ENCODE data around the gene PDE4DIP. TPM values are rescaled to one million over a fixed set of nuclear protein-coding genes. Genes with fewer than 3 reads are reported as not detected.
A peak's percentile ranks its signal among the peaks of the same experiment; 100 is the strongest.
"Not testable (repeated sequence)": the region's sequence is repeated elsewhere in the genome, so short reads cannot be mapped to it uniquely, and the experiment has no call there.

The PDE4DIP gene
- total RNA-seq = 100 to 1,000 TPM; 170 to 293 (median 218) TPM

DNA sequence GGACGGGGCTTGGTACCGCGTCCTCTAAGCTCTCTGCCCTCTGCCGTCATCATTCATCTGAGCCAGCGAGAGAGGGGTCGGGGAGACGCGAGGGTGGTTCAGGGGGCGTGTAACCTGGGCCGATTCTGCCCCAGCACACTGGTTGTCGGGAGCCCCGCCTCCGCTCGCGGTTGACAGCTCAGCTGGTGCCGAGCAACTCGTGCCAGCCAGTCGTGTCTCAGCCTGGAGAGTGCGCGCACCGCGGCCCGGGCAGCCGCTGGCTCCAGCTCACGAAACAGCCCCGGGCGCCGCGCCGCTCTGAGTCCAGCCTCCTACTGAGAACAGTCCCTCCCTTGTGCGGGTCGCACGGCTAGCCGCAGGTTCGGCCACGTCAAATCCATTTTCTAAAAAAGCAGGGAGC lies at the start of gene PDE4DIP:
Gene PDE4DIP (plus strand): TSS at position 209 of the 400 bp plus-strand sequence. CDS start 347 bp downstream, outside the sequence.
- H3K27ac ChIP-seq, H3K9me3 ChIP-seq, H3K27me3 ChIP-seq, H3K4me1 ChIP-seq, H3K36me3 ChIP-seq: not testable (repeated sequence)
- peak within 1 kb of the TSS in 1 of 2 donors; percentile 27 for H3K4me3 ChIP-seq
- peak; percentile 86 for ATAC-seq
- WGBS, 2 donors (ENCODE audit: low coverage in 1 of 2) = no CpG with 5 or more reads among the region's 36 CpGs

- H3K27me3 ChIP-seq, H3K4me3 ChIP-seq, H3K4me1 ChIP-seq, H3K9me3 ChIP-seq, H3K27ac ChIP-seq, H3K36me3 ChIP-seq: not testable (repeated sequence)
- no CpG with 5 or more reads among the region's 50 CpGs for whole genome bisulfite sequencing, 2 donors (ENCODE audit: low coverage in 1 of 2)
- ATAC-seq = peak; percentile 28
These were observed 35.8 kb upstream of the PDE4DIP start for GRCh38 chr1:148808268-148808928.

DNA sequence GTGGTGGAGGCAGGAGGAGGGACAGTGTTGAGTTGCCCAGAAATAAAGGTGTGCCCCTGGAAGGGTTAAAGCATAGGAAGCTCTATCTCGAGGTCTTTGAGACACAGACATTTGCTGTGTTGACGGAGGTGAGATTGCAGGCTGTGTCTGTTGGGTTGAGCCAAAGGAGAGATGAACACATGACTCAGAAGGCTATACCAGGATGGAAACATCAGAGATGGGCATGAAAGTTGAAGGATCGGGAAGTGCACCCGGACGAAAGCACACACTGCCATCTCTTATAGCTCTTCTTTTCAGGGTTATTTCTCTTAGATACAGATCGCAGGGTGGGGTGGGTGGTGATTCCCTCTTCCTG lies 35.3 kb upstream of the PDE4DIP start:
- not testable (repeated sequence) for H3K4me3 ChIP-seq, H3K27ac ChIP-seq, H3K27me3 ChIP-seq, H3K9me3 ChIP-seq, H3K36me3 ChIP-seq, H3K4me1 ChIP-seq
- no CpG with 5 or more reads among the region's 6 CpGs for WGBS, 2 donors (ENCODE audit: low coverage in 1 of 2)
- ATAC-seq = peak; percentile 25

- not testable (repeated sequence) for H3K9me3 ChIP-seq, ATAC-seq, H3K36me3 ChIP-seq, H3K4me1 ChIP-seq, H3K27ac ChIP-seq, H3K4me3 ChIP-seq, H3K27me3 ChIP-seq
- WGBS, 2 donors (ENCODE audit: low coverage in 1 of 2) = 86% methylated on average over 1 of the region's 7 CpGs; no CpG with 5 or more reads in 1 of the 2 donors
These were observed 22.0 kb upstream of the PDE4DIP start for GRCh38 chr1:148822180-148822579.

DNA sequence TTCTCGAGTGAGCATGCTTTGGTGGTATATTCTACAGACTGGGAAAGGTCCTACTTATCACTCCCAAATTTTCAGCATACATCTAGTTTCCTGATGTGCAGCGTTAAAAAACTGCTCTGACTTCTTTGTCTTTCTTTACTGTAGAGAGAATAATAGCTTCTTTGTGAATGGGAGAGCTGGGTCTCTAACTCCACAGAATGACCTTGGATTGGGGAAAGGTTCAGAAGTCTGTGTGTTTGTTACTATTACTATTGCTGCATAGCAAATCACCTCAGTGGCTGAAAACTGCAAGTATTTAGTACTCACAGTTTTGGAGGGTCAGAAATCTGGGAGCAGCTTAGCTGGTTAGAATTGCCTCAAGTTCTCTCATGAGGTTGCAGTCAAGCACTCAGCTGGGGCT lies 20.4 kb upstream of the PDE4DIP start:
- not testable (repeated sequence) for H3K27me3 ChIP-seq, H3K9me3 ChIP-seq, H3K4me3 ChIP-seq, ATAC-seq, H3K36me3 ChIP-seq, H3K27ac ChIP-seq, H3K4me1 ChIP-seq
- WGBS, 2 donors (ENCODE audit: low coverage in 1 of 2) = no CpG with 5 or more reads among the region's 2 CpGs

DNA sequence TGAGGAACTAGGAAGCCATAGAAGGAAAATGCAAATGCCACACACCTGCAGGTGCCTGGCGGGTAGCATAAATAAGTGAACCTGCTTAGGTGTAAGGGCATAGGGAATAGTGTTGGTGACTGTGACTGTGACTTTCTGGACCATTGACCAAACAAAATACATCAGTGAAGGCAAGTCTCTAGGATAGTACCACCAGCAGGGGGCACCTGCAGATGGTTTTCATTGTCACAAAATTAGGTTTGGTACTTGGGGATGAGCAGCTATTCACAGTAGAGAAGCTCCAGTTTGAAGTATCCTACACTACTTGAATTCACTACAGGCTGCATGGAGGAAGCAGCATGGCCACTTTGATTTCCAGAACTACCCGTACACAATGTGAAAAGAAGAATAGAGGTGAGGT lies 19.2 kb upstream of the PDE4DIP start:
- H3K27me3 ChIP-seq, H3K36me3 ChIP-seq, H3K27ac ChIP-seq, H3K4me1 ChIP-seq, H3K4me3 ChIP-seq, H3K9me3 ChIP-seq: not testable (repeated sequence)
- peak; percentile 67 for ATAC-seq
- WGBS, 2 donors (ENCODE audit: low coverage in 1 of 2) = no CpG with 5 or more reads among the region's 2 CpGs

- H3K4me3 ChIP-seq, ATAC-seq, H3K27me3 ChIP-seq, H3K9me3 ChIP-seq, H3K4me1 ChIP-seq, H3K27ac ChIP-seq, H3K36me3 ChIP-seq: not testable (repeated sequence)
- WGBS, 2 donors (ENCODE audit: low coverage in 1 of 2) = 33% methylated on average over 1 of the region's 2 CpGs; no CpG with 5 or more reads in 1 of the 2 donors
These were observed 15.7 kb upstream of the PDE4DIP start for GRCh38 chr1:148828531-148828930.

- H3K4me1 ChIP-seq, H3K9me3 ChIP-seq, H3K27ac ChIP-seq, H3K36me3 ChIP-seq, H3K27me3 ChIP-seq, H3K4me3 ChIP-seq: not testable (repeated sequence)
- ATAC-seq = peak; percentile 69
These were observed 15.3 kb upstream of the PDE4DIP start for GRCh38 chr1:148828962-148829361.

GRCh38 chr1:148829365-148829764 lies 14.9 kb upstream of the PDE4DIP start:
- not testable (repeated sequence) for H3K36me3 ChIP-seq, H3K4me3 ChIP-seq, H3K4me1 ChIP-seq, H3K27me3 ChIP-seq, H3K27ac ChIP-seq, H3K9me3 ChIP-seq
- peak; percentile 43 for ATAC-seq
- no CpG with 5 or more reads among the region's 3 CpGs for WGBS, 2 donors (ENCODE audit: low coverage in 1 of 2)

DNA sequence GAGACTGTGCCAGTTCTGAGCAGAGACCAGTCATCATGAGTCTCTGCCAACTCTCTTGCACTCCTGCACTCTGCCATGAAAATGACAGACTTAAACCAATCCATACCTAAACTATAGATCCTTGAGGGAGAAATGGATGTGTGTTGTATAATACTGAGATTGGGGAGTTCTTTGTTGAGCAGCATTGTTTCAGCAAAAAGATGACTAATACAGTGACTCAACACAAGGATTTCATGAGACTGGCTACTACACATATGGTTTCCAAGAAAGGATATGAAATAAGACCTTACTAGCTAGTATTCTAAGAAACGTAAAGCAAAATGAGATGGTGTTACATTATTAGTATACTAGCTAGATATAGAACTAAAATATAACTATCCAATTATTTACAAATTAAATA lies 3.0 kb upstream of the PDE4DIP start:
- no CpG with 5 or more reads among the region's 1 CpG for WGBS, 2 donors (ENCODE audit: low coverage in 1 of 2)

DNA sequence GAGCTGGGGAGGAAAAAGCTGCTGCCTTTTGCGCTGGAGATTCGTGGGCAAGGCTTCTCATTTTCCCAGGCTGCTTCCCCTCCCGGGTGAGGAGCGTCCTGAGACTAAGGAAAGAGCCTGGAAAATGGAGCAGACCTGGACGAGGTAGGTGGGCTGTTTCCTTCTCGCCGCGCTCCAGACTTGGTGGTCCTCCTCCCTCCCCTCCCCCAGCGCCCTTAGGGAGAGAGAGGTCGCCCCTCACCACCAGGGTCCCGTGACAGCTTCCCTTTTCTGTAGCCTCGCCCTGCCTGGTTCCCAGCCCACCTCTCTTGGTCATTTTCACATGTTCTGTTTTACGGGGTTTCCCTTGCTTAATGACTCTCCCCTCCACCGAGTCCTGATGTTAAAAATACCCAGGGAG lies 423 bp downstream of the PDE4DIP start:
- not testable (repeated sequence) for H3K4me3 ChIP-seq, H3K27ac ChIP-seq, H3K27me3 ChIP-seq, H3K4me1 ChIP-seq, H3K36me3 ChIP-seq, H3K9me3 ChIP-seq
- ATAC-seq = peak; percentile 25
- WGBS, 2 donors (ENCODE audit: low coverage in 1 of 2) = no CpG with 5 or more reads among the region's 14 CpGs

More for the DNA sequence above, 3.0 kb upstream of the PDE4DIP start:
- ATAC-seq, H3K4me3 ChIP-seq, H3K4me1 ChIP-seq, H3K36me3 ChIP-seq, H3K9me3 ChIP-seq, H3K27ac ChIP-seq, H3K27me3 ChIP-seq: not testable (repeated sequence)

GRCh38 chr1:148845068-148845467 lies 840 bp downstream of the PDE4DIP start:
- H3K4me3 ChIP-seq, H3K27ac ChIP-seq, H3K36me3 ChIP-seq, H3K4me1 ChIP-seq, H3K9me3 ChIP-seq, H3K27me3 ChIP-seq: not testable (repeated sequence)
- peak; percentile 23 for ATAC-seq
- WGBS, 2 donors (ENCODE audit: low coverage in 1 of 2) = no CpG with 5 or more reads among the region's 4 CpGs

- no CpG with 5 or more reads among the region's 2 CpGs for WGBS, 2 donors (ENCODE audit: low coverage in 1 of 2)
- ATAC-seq, H3K27ac ChIP-seq, H3K9me3 ChIP-seq, H3K36me3 ChIP-seq, H3K27me3 ChIP-seq, H3K4me1 ChIP-seq, H3K4me3 ChIP-seq: not testable (repeated sequence)
These were observed 6.1 kb downstream of the PDE4DIP start for GRCh38 chr1:148850347-148850746.

- ATAC-seq, H3K9me3 ChIP-seq, H3K36me3 ChIP-seq, H3K4me1 ChIP-seq, H3K27ac ChIP-seq, H3K27me3 ChIP-seq, H3K4me3 ChIP-seq: not testable (repeated sequence)
These were observed 6.6 kb downstream of the PDE4DIP start for GRCh38 chr1:148850840-148851239.

GRCh38 chr1:148851684-148852083 lies 7.5 kb downstream of the PDE4DIP start:
- not testable (repeated sequence) for H3K36me3 ChIP-seq, H3K27ac ChIP-seq, H3K4me3 ChIP-seq, H3K4me1 ChIP-seq, H3K9me3 ChIP-seq, H3K27me3 ChIP-seq
- no CpG with 5 or more reads among the region's 2 CpGs for WGBS, 2 donors (ENCODE audit: low coverage in 1 of 2)
- peak; percentile 86 for ATAC-seq
